NCI-H2107 treated with DMSO at 0.1 percent for 48 hours (cell line): ENCODE measurements around the gene SVBP.

Source experiments
- DNase-seq: peaks from one replicate; lab custom pipeline; 2025; ENCODE audit not compliant: unreplicated experiment; lab: John Stamatoyannopoulos, UW

Gene SVBP

GRCh38 chr1:42806593-42806992, 10.6 kb downstream of the SVBP start:
- DNase-seq, result no peak

- DNase-seq, result no peak
Measured at GRCh38 chr1:42806171-42806570, 11.0 kb downstream of the SVBP start.

GRCh38 chr1:42801832-42802473, 15.2 kb downstream of the SVBP start:
- DNase-seq, result no peak

GRCh38 chr1:42797979-42798378, 19.2 kb downstream of the SVBP start:
- DNase-seq, result no peak

GRCh38 chr1:42797414-42797813, 19.8 kb downstream of the SVBP start:
- DNase-seq, result no peak

- no peak for DNase-seq
Measured at GRCh38 chr1:42793824-42794223, 23.4 kb downstream of the SVBP start.

- no peak for DNase-seq
Measured at GRCh38 chr1:42788021-42788420, 29.2 kb downstream of the SVBP start.

GRCh38 chr1:42786097-42786496, 31.1 kb downstream of the SVBP start:
- DNase-seq, result no peak

GRCh38 chr1:42784946-42785693, 32.1 kb downstream of the SVBP start, which contains the start of gene TMEM269:
Gene TMEM269, plus strand, starts transcription at chr1:42784991. Its CDS starts 4,903 bp downstream, at chr1:42789894.
- no peak for DNase-seq

- DNase-seq, result no peak
Measured at GRCh38 chr1:42784547-42784945, 32.7 kb downstream of the SVBP start.

GRCh38 chr1:42783092-42783491, 34.1 kb downstream of the SVBP start:
- no peak for DNase-seq

- DNase-seq, result no peak
Measured at GRCh38 chr1:42780176-42780575, 37.0 kb downstream of the SVBP start.

- DNase-seq, result no peak
Measured at GRCh38 chr1:42779725-42780124, 37.5 kb downstream of the SVBP start.

- DNase-seq, result peak; percentile 2
Measured at GRCh38 chr1:42777852-42778251, 39.3 kb downstream of the SVBP start.

GRCh38 chr1:42776502-42776901, 40.7 kb downstream of the SVBP start:
- DNase-seq, result no peak

- no peak for DNase-seq
Measured at GRCh38 chr1:42774928-42775526, 42.2 kb downstream of the SVBP start.

- DNase-seq, result no peak
Measured at GRCh38 chr1:42773420-42773819, 43.8 kb downstream of the SVBP start.

GRCh38 chr1:42769811-42770210, 47.4 kb downstream of the SVBP start:
- no peak for DNase-seq

GRCh38 chr1:42768172-42768571, 49.0 kb downstream of the SVBP start:
- no peak for DNase-seq

- DNase-seq, result no peak
Measured at GRCh38 chr1:42767510-42768000, 49.6 kb downstream of the SVBP start.

- DNase-seq, result peak; percentile 97
Measured at GRCh38 chr1:42766741-42767509, 50.3 kb downstream of the SVBP start, which contains the start of the genes C1orf50 and P3H1. Gene C1orf50, plus strand, starts transcription at chr1:42767249. Its CDS starts 63 bp downstream, at chr1:42767312. Gene P3H1, minus strand, starts transcription at chr1:42767028. Its CDS starts 57 bp downstream, at chr1:42766971.
